HG03280 (cell line): Measurements from ENCODE around the gene KRT39.

ENCODE experiments used
- ATAC-seq: cut with Tn5 transposase; IDR thresholded peaks from one replicate; pipeline ENCODE4 v1.9.1; 2021; ENCODE audit warnings: mild to moderate bottlenecking, moderate library complexity; ENCODE audit not compliant: unreplicated experiment

Gene KRT39

DNA sequence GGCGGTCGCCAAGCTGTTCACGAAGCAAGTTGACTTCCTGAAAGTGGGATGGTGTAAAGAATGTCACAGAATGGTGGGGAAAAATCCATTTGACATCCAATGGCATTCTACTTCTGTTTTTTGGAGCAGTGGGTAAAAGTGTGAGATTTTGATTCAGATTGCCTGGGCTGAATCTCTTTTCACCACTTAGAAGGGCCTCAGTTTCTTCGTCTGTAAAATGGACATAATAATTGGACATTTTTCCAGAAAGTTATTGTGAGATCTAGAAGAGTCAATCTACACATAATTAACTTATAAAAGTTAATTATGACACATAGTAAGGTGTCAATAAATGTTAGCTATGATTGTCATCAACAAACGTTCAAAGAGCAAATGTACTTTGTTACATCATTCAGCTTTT, 14.4 kb upstream of the KRT39 start:
- ATAC-seq, result no peak

- ATAC-seq, result no peak
Measured at GRCh38 chr17:40980596-40980995, 13.8 kb upstream of the KRT39 start.

DNA sequence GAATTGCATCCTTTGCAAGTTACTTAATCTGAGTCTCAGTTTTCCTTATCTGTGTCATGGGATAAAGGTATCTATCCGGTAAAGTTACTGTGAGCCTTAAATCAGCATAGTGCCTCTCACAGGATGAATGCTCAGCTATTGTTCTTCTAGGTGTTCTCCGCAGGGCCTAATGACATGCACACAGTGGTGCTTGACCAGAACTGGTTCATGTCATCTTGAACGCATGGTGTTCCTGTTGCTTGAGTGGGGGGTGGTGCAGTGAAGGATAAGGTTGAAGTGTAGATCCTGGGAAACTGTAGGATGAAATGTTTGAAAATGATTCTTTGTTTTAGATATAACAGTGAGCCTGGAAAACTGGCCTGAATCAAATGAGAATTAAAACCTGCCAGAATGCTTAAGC, 13.4 kb upstream of the KRT39 start:
- no peak for ATAC-seq

DNA sequence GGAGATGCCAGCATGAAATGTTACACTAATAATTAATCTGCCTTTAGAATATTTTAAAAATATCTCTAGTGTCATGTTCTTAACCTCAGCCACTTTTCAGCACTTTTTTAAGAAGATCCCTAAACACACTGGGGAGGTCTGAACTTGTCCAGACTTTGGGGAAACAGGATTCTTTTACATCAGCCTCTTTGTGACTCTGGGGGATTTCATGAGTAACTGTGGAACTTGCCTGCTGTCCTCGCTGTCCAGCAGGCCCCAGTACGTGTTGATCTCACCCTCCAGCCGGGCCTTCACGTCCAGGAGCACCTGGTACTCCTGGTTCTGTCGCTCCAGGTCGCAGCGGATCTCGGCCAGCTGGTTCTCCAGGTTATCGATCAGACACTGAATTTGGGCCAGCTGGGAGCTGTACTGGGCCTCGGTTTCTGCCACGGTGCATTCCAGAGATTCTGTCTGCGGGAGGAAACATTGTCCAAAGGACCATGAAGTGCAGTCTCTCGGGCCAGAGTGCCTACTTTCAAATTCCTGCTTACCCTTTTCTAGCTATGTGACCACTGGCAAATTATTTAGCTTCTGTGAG, 11.9 kb upstream of the KRT39 start:
- ATAC-seq, result no peak

DNA sequence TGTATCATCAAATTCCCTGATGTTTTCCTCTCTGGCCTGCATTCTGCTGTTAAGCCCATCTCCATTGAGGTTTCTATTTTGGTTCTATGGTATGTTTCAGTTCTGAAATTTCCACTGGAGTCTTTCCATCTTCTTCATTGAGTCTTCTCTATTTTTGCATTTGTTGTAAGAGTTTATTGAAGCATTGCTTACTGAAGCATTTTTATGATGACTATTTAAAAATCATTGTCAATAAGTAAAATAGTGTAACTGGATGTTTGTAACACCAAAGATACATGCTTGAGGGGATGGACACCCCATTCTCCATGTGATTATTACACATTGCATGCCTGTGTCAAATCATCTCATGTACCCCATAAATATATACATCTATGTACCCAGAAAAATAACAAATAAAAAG, 8.8 kb upstream of the KRT39 start:
- ATAC-seq, result no peak

GRCh38 chr17:40974366-40974765, 7.6 kb upstream of the KRT39 start:
- no peak for ATAC-seq

GRCh38 chr17:40967582-40967981, 834 bp upstream of the KRT39 start:
- ATAC-seq, result no peak

DNA sequence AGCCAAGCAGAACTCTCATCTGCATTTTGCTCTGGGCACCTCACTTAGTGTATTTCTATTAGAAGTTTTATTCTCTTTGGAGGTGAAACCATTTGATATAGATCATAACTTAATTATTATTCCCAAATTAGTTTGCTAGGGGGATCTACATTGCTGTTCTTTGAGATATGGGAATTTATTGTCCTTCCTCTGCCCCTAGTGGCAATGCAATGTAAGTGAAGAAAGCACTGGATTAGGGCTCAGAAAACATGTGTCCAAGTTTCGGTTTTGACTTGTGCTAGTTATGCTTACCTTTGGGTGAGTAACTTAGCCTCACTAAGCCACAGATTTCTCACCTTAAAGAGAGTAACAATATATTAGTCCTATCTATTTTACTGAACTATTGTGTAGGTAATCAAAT, 2.9 kb downstream of the KRT39 start:
- ATAC-seq, result no peak

- no peak for ATAC-seq
Measured at GRCh38 chr17:40962059-40962561, 4.6 kb downstream of the KRT39 start.

DNA sequence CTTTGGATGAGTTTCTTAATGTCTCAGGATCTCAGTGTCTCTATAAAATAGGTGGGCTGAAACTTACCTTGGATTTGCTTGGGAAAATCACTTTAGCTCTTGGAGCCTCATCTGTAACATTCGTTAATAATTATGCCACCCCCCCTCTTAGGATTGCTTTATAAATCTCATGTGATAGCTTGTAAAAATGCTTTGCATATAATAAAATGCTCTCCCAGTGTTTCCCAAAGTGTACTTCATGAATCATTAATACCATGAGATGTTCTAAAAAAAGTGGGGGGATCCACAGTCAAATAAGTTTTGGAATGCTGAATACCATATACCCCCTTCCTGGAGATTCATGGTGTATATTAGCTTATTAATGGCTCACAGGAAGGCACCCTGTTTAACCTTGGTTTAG, 5.2 kb downstream of the KRT39 start:
- no peak for ATAC-seq

DNA sequence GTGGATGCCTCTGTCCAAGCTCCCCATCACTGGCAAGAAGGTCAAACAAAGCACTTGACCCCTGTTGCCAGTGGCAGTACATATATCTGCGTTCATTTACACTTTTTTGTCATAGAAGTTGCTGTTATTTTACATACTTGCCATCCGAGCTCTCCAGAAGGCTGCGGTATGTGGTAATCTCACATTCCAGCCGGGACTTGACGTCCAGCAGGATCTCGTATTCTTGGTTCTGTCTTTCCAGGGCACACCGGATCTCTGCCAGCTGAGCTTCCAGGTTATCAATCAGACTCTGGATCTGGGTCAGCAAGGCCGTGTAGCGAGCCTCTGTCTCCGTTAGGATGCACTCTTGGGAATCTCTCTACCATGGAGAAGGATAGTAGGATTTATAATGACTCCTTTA, 6.6 kb downstream of the KRT39 start:
- no peak for ATAC-seq

- no peak for ATAC-seq
Measured at GRCh38 chr17:40958086-40958953, 8.4 kb downstream of the KRT39 start.

DNA sequence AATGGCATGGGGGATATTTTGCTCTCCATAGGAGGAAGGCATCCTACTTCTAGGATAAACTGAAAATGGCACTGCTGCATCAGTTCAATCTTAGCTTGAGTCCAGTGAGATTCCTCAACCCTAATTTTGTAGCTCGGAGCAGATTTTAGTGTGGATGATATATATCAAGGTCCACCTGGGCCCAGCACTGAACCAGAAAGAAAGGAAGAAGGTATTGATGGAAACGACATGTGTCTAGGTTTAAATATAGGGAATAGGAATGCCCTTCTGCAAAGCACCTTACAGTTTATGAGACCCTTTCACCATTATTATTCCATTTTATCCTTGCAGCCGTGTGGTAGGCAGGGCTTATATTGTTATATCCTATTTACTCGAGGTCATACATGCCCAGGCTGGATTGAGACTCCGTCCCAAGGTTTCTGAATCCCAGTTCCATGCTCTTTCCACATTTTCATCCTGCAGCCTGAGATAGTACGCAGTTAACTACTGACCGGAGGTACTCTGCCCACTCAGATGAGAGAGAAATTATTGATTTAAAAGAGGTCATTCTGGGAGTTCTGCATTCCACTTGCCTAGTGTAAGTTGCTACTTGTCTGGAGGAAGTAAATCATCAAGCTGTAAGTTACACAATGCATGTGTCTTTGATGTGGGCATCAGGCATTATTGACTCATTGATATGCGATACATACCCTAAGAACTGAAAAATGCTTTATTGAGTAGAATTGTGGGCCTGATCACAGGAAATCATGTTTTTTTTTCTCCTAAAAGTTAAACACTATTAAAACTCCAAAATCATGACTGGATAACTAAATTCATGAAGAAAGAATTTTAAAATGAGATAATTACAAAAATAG, 10.1 kb downstream of the KRT39 start:
- ATAC-seq, result no peak

DNA sequence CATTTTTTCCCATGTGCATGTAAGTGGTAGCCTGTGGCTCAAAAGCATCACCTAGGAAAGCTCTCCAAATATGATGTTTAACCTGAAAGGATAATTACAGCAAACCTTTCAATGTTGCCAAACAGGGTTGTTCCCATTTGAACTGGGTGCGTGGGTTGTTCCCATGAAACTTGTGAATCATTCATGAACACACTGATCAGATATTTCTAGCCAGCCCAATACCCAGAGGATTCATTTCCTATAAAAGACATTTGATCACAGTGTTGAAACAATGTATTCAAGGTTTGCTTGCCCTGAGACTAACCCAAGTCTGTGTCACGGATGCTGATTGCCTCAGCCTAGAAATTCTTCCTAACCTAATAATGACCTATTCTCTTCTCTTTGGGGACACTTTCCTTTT, 12.9 kb downstream of the KRT39 start:
- no peak for ATAC-seq

GRCh38 chr17:40952661-40953060, 14.1 kb downstream of the KRT39 start:
- ATAC-seq, result no peak

DNA sequence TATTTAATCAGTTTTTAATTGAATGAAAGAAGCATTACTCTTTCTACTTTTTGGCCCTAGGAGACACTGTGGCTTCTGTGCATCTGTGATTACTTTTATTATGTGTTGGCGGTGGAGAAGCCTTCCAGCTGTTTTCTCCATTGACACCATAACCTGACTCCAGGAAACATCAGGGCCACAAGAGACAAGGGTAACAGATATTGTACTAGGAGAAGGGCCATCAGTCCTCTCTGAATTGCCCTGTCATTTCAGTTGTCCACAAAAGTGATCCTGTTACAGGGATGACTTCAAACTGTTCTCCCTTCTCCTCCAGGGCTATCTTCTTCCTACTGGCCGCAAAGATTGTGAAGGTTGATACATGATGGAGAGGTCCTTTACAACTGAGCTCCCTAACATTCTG, 14.6 kb downstream of the KRT39 start:
- no peak for ATAC-seq

- no peak for ATAC-seq
Measured at GRCh38 chr17:40951011-40951622, 15.6 kb downstream of the KRT39 start.

GRCh38 chr17:40950176-40950575, 16.6 kb downstream of the KRT39 start:
- ATAC-seq, result no peak

GRCh38 chr17:40949418-40949817, 17.3 kb downstream of the KRT39 start:
- no peak for ATAC-seq

DNA sequence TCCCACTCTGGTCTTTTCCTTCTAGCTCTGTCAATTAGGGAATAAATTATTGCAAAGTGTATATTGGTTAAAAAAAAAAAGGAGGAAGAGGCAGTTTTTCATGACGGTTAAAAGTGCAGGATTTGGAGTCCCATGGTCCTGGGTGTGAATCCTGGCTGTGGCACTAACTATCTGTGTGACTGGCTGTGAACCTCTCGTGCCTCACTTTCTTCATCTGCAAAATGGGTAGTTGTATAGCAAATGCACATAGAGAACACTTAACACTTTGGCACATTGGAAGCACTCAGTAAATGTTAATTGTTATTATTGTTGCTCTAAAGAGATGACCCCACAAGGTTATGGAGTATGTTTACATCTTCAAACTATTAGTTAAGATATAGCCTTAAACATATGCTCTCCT, 18.8 kb downstream of the KRT39 start:
- ATAC-seq, result no peak

- no peak for ATAC-seq
Measured at GRCh38 chr17:40945414-40945813, 21.3 kb downstream of the KRT39 start.
